ENCODE measurements around the gene APOL4.
"Not testable (repeated sequence)": the region's sequence is repeated elsewhere in the genome, so short reads cannot be mapped to it uniquely, and the experiment has no call there.

DNA sequence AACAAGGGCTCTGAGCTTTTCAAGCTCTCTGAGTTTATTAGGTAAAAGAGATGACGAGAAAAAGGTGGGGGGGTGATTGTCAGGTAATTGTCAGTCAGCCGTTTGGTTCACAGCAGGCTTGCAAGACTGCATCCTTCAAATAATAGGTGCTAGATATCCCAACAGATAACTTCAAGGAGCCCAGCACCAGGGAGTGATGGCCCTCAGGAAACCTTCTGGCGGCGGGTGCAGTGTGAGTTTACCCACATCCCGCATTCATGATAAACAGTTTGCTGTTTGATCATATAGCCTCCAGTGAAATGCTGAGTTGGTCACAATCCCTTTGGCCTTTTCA lies 39.8 kb downstream of the APOL4 start:
- TF ChIP-seq, protein P1, sequence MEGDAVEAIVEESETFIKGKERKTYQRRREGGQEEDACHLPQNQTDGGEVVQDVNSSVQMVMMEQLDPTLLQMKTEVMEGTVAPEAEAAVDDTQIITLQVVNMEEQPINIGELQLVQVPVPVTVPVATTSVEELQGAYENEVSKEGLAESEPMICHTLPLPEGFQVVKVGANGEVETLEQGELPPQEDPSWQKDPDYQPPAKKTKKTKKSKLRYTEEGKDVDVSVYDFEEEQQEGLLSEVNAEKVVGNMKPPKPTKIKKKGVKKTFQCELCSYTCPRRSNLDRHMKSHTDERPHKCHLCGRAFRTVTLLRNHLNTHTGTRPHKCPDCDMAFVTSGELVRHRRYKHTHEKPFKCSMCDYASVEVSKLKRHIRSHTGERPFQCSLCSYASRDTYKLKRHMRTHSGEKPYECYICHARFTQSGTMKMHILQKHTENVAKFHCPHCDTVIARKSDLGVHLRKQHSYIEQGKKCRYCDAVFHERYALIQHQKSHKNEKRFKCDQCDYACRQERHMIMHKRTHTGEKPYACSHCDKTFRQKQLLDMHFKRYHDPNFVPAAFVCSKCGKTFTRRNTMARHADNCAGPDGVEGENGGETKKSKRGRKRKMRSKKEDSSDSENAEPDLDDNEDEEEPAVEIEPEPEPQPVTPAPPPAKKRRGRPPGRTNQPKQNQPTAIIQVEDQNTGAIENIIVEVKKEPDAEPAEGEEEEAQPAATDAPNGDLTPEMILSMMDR (conservative IDR thresholded peaks at IDR 0.05; ENCODE audit: low read length), result not testable (repeated sequence)
- TF ChIP-seq EZH2phosphoT487 (IDR thresholded peaks at IDR 0.05; ENCODE audit: borderline replicate concordance, low read depth, low read length), result not testable (repeated sequence)

All from OCI-LY7 (cell line).